ENCODE measurements around the gene GSTM3. TPM values are rescaled to one million over a fixed set of nuclear protein-coding genes. Genes with fewer than 3 reads are reported as not detected.

Gene GSTM3
- total RNA-seq, 6 donors from 2014 or later = 4.9 to 23.3 (median 11.2) TPM

DNA sequence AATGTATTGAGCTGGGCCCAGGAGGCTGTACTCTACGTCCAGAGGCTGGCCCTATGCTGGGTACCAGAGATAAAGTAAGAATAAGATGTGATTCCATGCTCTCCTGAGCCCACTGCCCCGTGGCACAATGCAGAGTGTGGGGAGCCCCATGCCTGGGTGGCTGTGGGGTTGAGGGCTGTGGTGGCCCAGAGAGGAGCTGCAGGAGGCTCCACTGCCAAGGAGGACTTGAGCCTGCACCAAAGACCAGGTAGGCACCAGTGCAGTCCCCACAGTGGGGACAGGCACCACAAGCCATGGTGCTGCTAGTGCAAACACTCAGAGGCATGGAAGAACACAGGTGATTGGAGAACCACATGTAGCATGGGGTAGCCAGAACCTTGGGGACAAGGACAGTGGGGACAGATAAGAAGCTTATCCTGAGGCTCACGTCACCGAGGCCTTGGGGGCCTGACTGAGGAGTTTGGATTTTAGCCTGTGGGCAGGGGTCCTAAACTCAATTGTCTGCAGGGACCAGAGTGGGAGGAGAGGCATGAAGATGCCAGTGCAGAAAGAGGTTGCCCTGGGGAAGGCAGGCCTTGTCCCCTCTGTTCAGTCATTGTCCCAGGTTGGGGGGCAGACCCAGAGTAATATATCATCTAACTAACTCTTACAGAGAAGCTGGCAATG lies 44.7 kb upstream of the GSTM3 start:
- Histone ChIP-seq H3K9me3 (no peaks in the 10 kb centered on the region), H3K27ac (no peak overlapping the region), H3K4me1 (peaks cover 23 to 35% (median 33%) of the 10 kb centered on the region in 4 donors), H3K4me3 (no peak overlapping the region), H3K36me3 (no peaks in the 10 kb centered on the region), H3K27me3 (no peaks in the 10 kb centered on the region)
- no peak for DNase-seq
- TF ChIP-seq POLR2AphosphoS5 (IDR thresholded peaks at IDR 0.05) (no peak), EP300 (IDR thresholded peaks at IDR 0.05) (no peak), POLR2A (IDR thresholded peaks at IDR 0.05) (no peak)
- TF ChIP-seq, protein P1, sequence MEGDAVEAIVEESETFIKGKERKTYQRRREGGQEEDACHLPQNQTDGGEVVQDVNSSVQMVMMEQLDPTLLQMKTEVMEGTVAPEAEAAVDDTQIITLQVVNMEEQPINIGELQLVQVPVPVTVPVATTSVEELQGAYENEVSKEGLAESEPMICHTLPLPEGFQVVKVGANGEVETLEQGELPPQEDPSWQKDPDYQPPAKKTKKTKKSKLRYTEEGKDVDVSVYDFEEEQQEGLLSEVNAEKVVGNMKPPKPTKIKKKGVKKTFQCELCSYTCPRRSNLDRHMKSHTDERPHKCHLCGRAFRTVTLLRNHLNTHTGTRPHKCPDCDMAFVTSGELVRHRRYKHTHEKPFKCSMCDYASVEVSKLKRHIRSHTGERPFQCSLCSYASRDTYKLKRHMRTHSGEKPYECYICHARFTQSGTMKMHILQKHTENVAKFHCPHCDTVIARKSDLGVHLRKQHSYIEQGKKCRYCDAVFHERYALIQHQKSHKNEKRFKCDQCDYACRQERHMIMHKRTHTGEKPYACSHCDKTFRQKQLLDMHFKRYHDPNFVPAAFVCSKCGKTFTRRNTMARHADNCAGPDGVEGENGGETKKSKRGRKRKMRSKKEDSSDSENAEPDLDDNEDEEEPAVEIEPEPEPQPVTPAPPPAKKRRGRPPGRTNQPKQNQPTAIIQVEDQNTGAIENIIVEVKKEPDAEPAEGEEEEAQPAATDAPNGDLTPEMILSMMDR (IDR thresholded peaks at IDR 0.05) = no peak
- WGBS, 2 donors = 90 to 98% methylated on average over 4 of the region's 4 CpGs
- ATAC-seq (ENCODE audit: low FRiP score in 2 of 2) = no peak

DNA sequence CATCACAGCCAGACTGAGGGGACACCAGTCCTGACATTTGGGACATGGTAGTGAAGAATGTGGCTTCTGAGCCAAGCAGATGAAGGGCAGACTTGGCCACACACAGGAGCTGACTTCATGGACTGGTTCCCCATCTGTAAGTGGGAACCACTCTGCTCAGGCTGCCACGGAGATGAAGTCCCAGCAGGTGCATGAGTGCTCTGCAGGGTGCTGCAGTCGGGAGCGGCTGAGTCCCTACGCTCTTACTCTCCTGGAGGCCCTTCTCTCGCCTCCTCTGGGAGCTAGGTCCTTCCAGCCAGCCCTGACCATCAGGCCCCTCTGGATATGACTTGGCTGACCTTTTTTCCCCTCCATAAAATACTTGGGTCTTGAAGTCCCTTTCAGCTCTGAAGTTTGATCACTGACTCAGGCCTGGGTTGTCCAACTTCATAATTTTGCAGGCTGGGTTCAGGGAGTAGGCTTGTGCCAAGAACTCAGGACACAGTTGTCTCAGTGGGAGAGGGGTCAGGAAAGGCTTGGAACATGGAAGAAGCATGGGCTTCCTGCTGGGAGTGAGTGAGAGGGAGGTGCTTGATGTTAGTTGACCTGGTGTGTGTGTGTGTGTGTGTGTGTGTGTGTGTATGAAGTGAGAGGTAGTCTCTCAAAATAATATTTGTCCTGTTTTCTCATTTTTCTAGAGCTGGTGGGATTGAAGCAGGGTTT lies 43.9 kb upstream of the GSTM3 start:
- no peaks in the 10 kb centered on the region for H3K9me3 ChIP-seq
- peaks cover 20 to 29% (median 25%) of the 10 kb centered on the region in 4 donors for H3K4me1 ChIP-seq
- TF ChIP-seq POLR2AphosphoS5 (IDR thresholded peaks at IDR 0.05) (no peak), POLR2A (IDR thresholded peaks at IDR 0.05) (no peak), EP300 (IDR thresholded peaks at IDR 0.05) (no peak)
- TF ChIP-seq, protein P1 (IDR thresholded peaks at IDR 0.05) = no peak
- ATAC-seq (ENCODE audit: low FRiP score in 2 of 2) (no peak), DNase-seq (no peak)
- H3K27me3 ChIP-seq = no peaks in the 10 kb centered on the region
- 83 to 89% methylated on average over 1 to 5 of the region's 5 CpGs for WGBS, 2 donors
- no peaks in the 10 kb centered on the region for H3K36me3 ChIP-seq
- H3K27ac ChIP-seq = no peak overlapping the region
- H3K4me3 ChIP-seq = no peak overlapping the region

DNA sequence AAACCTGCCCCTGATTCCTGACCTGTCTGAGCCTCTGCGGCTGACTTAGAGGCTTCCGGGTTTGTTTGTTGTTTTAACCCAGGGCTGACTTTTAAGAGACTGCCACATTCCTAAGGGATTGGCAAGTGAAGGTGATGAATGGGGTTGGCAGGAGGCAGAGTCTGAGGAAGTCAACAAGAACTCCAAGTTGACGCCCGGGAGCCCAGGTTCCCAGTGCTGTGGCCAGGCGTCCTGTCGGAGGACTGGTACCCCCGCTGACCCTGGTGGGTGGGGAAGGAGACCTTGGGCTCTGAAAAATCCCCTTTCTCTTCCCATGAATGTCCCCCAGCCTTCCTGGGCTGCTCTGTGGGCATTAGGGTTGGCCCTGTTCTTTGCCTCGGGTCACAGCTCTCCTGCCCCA lies 42.6 kb upstream of the GSTM3 start:
- peak; percentile 36 to 60 for ATAC-seq (ENCODE audit: low FRiP score in 2 of 2)
- Histone ChIP-seq H3K4me3 (no peak overlapping the region), H3K9me3 (no peaks in the 10 kb centered on the region), H3K27ac (peak overlapping the region; percentile 12 to 39 (median 26)), H3K4me1 (peaks cover 20 to 29% (median 21%) of the 10 kb centered on the region in 4 donors), H3K27me3 (no peaks in the 10 kb centered on the region), H3K36me3 (no peaks in the 10 kb centered on the region)
- DNase-seq = peak in 1 of 2 donors; percentile 48
- TF ChIP-seq, protein P1 (IDR thresholded peaks at IDR 0.05) = no peak
- TF ChIP-seq POLR2A (IDR thresholded peaks at IDR 0.05) = peak in 1 of 4 donors; percentile 7
- WGBS, 2 donors = 48 to 49% methylated on average over 3 to 8 of the region's 8 CpGs

DNA sequence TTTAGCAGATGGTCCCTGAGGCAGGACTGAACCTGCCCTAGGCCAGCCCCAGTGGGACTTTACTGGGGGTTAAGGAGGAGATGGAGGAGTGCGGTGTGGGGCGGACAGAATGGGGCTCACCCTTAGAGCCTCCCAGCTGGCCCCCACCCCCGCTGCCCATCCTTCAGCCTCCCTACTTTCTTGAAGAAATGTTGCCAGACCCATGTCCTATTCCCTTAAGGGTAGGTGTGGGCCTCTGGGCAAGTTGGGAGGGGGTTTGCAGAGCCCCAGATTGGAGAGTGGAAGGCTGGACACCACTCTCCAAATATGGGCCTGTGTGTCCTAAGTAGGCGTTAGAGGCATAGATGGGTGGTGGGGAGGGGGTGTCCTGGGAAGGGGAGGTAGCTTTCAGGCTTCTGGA lies 42.1 kb upstream of the GSTM3 start:
- WGBS, 2 donors = 91 to 93% methylated on average over 3 to 4 of the region's 4 CpGs
- H3K27ac ChIP-seq = peak overlapping the region; percentile 12 to 39 (median 26)
- H3K9me3 ChIP-seq = no peaks in the 10 kb centered on the region
- ATAC-seq (ENCODE audit: low FRiP score in 2 of 2) = peak in 1 of 2 donors; percentile 17
- H3K4me3 ChIP-seq = no peak overlapping the region
- DNase-seq = no peak
- no peaks in the 10 kb centered on the region for H3K27me3 ChIP-seq
- no peaks in the 10 kb centered on the region for H3K36me3 ChIP-seq
- no peak for TF ChIP-seq EP300 (IDR thresholded peaks at IDR 0.05)
- TF ChIP-seq POLR2A (IDR thresholded peaks at IDR 0.05) = no peak
- no peak for TF ChIP-seq POLR2AphosphoS5 (IDR thresholded peaks at IDR 0.05)
- TF ChIP-seq, protein P1 (IDR thresholded peaks at IDR 0.05) = no peak
- peaks cover 20 to 27% (median 21%) of the 10 kb centered on the region in 4 donors for H3K4me1 ChIP-seq

All from upper lobe of left lung (tissue), 6 donors.